H54 (cell line): ENCODE data around the gene CDH2.

Source experiments
- DNase-seq: peaks from one replicate; pipeline ENCODE4 v3.0.0; 2011; ENCODE audit warnings: low spot score, mixed read lengths; ENCODE audit not compliant: insufficient read length
- FAIRE-seq: peaks from 3 replicates; lab custom pipeline; 2011; peaks lifted over from hg19 to GRCh38; lab: Jason Lieb, UNC
- POLR2A ChIP-seq: IDR thresholded peaks from 2 replicates; pipeline ENCODE4 v1.6.1; 2011; ENCODE audit warnings: low read depth, mild to moderate bottlenecking, low read length

Gene CDH2

GRCh38 chr18:28013066-28013465, 163.9 kb downstream of the CDH2 start:
- no peak for DNase-seq

GRCh38 chr18:28012336-28012735, 164.6 kb downstream of the CDH2 start:
- FAIRE-seq (no peak), DNase-seq (no peak)
- no peak for TF ChIP-seq POLR2A

More at GRCh38 chr18:28013066-28013465, 163.9 kb downstream of the CDH2 start:
- no peak for FAIRE-seq
- TF ChIP-seq POLR2A = no peak

- DNase-seq = no peak
- no peak for TF ChIP-seq POLR2A
- FAIRE-seq = no peak
Measured at GRCh38 chr18:28009589-28009988, 167.3 kb downstream of the CDH2 start.

- no peak for FAIRE-seq
- no peak for TF ChIP-seq POLR2A
- DNase-seq = no peak
Measured at GRCh38 chr18:28007841-28008240, 169.1 kb downstream of the CDH2 start.

GRCh38 chr18:28005164-28005563, 171.8 kb downstream of the CDH2 start:
- no peak for FAIRE-seq
- TF ChIP-seq POLR2A = no peak
- DNase-seq = no peak

GRCh38 chr18:28004606-28005005, 172.3 kb downstream of the CDH2 start:
- no peak for TF ChIP-seq POLR2A
- FAIRE-seq (no peak), DNase-seq (no peak)

GRCh38 chr18:28003451-28003850, 173.5 kb downstream of the CDH2 start:
- DNase-seq = peak; percentile 3

GRCh38 chr18:28002841-28003240, 174.1 kb downstream of the CDH2 start:
- DNase-seq (no peak), FAIRE-seq (no peak)
- no peak for TF ChIP-seq POLR2A

More at GRCh38 chr18:28003451-28003850, 173.5 kb downstream of the CDH2 start:
- no peak for TF ChIP-seq POLR2A
- peak; percentile 65 for FAIRE-seq

GRCh38 chr18:27996801-27997272, 180.1 kb downstream of the CDH2 start:
- FAIRE-seq (no peak), DNase-seq (no peak)
- no peak for TF ChIP-seq POLR2A

GRCh38 chr18:27995770-27996502, 181.0 kb downstream of the CDH2 start:
- no peak for TF ChIP-seq POLR2A
- FAIRE-seq (no peak), DNase-seq (no peak)

GRCh38 chr18:27994571-27994970, 182.4 kb downstream of the CDH2 start:
- TF ChIP-seq POLR2A = no peak
- DNase-seq = no peak
- FAIRE-seq = no peak

GRCh38 chr18:27991391-27991790, 185.5 kb downstream of the CDH2 start:
- DNase-seq (no peak), FAIRE-seq (no peak)
- TF ChIP-seq POLR2A = no peak

GRCh38 chr18:27985832-27986231, 191.1 kb downstream of the CDH2 start:
- TF ChIP-seq POLR2A = no peak
- no peak for DNase-seq
- FAIRE-seq = no peak

- DNase-seq (no peak), FAIRE-seq (no peak)
- no peak for TF ChIP-seq POLR2A
Measured at GRCh38 chr18:27983780-27984179, 193.2 kb downstream of the CDH2 start.

- no peak for FAIRE-seq
- DNase-seq = no peak
- TF ChIP-seq POLR2A = no peak
Measured at GRCh38 chr18:27976806-27977408, 200.0 kb downstream of the CDH2 start.
